Right lung (tissue), 5 donors: Measurements from ENCODE around the gene BCLAF1. TPM values are rescaled to one million over a fixed set of nuclear protein-coding genes. Genes with fewer than 3 reads are reported as not detected.
A peak's percentile ranks its signal among the peaks of the same experiment; 100 is the strongest.
"Not testable (repeated sequence)": the region's sequence is repeated elsewhere in the genome, so short reads cannot be mapped to it uniquely, and the experiment has no call there.

Experiments used
- DNase-seq, 2 donors: peaks; one replicate each; pipeline ENCODE4 v3.0.0-alpha.2; 2013
- polyA plus RNA-seq, 5 donors: library from polyadenylated mRNA; unstranded; fragments of 120-200 nt; gene quantifications; one replicate each; pipeline versions ENCODE4 v1.2.1 to v1.2.3, GENCODE V29; 2013; ENCODE audit warnings: inconsistent platforms in 1 of 5, low replicate concordance in 1 of 5; ENCODE audit not compliant: insufficient read length in 5 of 5, insufficient read depth in 1 of 5

Gene BCLAF1
- polyA plus RNA-seq, 5 donors = 132 to 259 (median 235) TPM

- DNase-seq = no peak
Measured at GRCh38 chr6:136312975-136313374, 23.3 kb upstream of the BCLAF1 start.

DNA sequence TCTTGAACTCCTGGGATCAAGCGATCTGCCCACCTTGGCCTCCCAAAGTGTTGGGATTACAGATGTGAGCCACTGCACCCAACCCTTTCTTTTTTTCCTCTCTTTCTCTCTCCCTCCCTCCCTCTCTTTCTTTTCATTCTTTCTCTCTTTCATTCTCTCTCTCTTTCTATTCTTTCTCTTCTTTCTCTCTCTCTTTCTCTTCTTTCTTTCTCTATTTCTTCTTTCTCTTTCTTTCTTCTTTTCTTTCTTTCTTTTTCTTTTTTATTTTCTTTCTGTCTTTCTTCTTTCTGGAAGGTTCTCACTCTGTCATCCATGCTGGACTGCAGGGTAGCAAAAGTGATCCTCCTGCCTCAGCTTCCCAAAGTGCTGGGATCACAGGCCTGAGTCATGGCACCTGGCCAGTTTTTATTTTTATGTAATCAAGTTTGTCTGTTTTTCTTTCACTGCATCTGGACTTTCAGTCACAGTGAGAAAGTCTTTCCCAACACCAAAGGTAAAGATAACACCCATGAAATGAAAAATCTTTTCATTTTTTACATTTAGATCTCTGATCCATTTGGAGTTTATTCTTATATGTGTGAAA, 20.2 kb upstream of the BCLAF1 start:
- no peak for DNase-seq

GRCh38 chr6:136309171-136309570, 19.5 kb upstream of the BCLAF1 start:
- no peak for DNase-seq

DNA sequence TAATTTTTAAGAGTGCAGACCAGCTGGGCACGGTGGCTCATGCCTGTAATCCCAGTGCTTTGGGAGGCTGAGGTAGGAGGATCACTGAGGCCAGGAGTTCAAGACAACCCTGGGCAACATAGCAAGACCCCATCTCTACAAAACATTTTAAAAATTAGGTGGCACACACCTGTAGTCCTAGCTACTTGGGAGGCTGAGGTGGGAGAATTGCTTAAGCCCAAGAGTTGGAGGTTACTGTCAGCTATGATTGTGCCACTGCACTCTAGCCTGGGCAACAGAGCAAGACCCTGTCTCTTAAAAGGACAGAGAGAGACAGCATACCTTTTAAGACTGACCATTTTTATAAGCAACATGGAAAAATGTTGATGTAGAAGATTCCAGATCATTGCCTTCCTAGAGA, 18.8 kb upstream of the BCLAF1 start:
- not testable (repeated sequence) for DNase-seq

DNA sequence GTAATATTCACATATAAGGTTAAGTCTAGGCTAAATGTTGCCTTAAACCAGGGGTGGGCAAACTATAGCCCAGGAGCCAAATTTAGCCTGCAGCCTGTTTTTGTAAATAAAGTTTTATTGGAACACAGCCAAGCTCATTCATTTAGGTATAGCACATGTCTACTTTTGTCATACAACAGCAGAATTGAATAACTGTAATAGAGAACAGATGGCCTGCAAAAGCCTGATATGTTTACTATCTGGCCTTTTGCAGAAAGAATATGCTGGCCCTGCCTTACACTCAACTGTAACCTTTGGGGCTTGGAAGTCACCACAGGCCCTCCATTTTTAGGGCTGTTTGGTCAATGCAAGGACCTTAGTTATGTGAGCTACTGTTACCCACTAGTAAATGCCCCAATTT, 17.7 kb upstream of the BCLAF1 start:
- DNase-seq = no peak

- DNase-seq = no peak
Measured at GRCh38 chr6:136306466-136306865, 16.8 kb upstream of the BCLAF1 start.

- DNase-seq = no peak
Measured at GRCh38 chr6:136304410-136304809, 14.8 kb upstream of the BCLAF1 start.

DNA sequence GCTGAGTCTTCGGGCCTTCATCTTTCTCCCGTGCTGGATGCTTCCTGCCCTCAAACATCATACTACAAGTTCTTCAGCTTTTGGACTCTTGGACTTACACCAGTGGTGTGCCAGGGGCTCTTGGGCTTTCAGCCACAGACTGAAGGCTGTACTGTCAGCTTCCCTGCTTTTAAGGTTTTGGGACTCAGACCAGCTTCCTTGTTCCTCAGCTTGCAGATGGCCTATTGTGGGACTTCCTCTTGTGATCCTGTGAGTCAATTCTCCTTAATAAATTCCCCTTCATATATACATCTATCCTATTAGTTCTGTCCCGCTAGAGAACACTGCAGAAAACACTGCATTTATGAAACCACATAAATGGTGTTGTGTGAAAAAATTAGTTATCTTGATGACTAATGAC, 13.9 kb upstream of the BCLAF1 start:
- DNase-seq = no peak

GRCh38 chr6:136294621-136295020, 5.0 kb upstream of the BCLAF1 start:
- no peak for DNase-seq

- DNase-seq = peak; percentile 82 to 86
Measured at GRCh38 chr6:136290410-136291010, 864 bp upstream of the BCLAF1 start.

- peak; percentile 92 to 93 for DNase-seq
Measured at GRCh38 chr6:136289327-136289578, 393 bp downstream of the BCLAF1 start.

DNA sequence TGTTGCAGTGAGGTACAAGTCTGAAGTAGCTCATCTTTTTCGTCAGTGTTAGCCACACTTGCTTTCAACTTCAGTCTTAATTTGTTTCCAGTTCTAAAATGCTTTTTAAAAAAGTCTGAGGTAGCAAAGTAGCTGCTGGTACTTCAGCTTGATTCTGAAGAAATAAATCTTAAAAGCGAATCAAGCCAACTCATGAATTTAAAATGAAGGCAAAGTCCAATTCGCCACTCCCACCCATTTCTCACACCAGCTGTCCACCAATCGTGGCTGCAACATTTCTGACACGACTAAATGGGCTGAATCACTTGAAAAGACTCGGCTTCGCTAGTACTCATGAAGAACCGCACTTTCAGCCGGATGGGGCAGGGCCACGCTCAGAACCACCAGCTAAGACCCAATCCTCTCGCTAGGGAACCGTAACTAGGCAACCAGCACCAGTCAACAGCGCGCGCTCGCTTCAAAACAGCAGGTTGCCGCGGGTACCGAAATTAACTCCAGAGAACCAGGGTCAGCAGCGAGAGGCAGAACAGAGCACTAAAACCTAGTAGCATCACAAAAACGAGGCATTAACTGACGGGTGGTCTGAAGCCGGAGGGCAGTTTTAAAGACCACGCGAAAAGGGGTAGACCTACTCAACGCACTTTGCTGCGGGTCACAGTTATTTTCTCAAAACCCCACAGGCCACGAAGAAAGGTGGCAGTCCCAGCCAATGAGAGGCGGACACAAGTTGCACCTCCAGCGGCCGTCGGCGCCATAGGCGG, 900 bp downstream of the BCLAF1 start:
- peak; percentile 72 to 77 for DNase-seq

DNA sequence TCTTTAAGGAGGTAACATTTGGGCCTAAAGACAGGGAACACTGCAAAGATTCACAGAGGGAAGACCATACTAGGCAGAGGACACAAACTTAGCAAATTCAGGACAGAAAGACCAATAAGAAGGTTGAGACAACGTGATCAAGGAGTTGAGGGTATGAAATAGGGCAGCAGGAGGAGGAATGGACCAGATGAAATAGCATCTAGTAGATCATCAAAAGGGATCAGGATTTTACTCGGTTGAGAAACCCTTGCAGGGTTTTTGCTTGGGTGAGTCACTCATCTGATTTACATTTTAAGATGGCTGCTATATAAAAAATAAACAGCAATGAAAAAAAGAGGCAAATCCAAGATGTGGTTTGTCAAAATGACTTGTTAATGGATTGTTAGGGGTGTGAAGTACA, 4.7 kb downstream of the BCLAF1 start:
- DNase-seq = no peak

DNA sequence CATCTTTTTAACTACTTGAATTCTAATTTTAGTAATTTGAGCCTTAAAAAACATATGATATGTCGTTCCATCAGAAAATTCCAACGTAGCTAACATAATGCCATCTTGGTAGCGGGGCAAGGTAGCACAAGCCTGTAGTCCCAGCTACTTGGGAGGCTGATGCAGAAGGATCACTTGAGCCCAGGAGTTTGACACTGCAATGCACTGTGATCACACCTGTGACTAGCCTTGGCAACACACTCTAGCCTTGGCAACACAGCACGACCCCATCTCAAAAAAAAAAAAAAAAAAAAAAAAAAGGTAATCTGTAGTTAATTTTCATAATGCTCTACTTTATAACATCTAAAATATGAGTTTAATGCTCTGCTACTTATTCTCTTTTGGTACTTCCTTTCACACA, 6.7 kb downstream of the BCLAF1 start:
- no peak for DNase-seq

DNA sequence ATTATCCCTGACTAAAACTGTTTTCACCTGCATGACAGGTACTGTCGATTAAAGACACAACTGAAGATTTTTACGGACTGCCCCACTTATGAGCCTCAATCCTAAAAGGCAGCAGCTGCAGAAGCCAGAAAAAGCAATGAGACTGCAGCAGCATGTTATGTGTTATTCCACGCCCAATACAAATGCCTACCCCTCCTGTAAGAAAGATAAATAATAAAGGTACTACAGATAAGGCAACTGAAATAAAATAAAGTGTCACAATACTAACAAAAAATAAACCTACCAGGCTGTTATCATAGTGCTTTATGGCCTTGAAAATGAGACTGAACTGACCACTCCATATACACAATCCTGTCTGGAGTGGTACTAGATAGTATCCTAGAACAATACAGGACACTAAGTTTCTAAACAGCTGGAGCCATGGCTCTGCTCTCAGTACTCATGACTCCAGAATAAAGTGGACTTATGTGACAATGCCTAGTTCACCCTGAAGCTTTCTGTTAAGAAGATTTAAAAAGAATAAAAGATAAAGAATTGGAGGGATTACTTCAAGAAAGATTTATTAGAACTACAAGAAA, 9.5 kb downstream of the BCLAF1 start:
- DNase-seq = no peak

- DNase-seq = no peak
Measured at GRCh38 chr6:136274062-136274461, 15.6 kb downstream of the BCLAF1 start.

DNA sequence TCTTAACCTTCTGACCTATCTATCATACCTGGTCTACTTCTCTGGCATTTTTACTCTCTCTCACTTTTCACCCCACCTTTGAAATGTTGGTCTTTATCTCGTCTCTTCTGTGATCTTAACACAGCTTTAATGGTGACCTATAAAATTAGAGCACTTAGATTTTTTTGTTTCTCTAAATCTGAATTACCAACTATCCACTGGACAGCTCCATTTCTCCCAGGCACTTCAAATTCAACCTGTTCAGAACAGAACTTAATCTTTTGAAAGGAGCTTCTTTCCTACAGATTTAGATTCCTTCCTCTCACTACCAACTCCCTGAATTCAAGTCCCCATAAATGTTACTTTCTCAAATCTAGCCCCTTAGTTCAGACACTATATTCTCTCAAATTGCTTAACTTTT, 24.5 kb downstream of the BCLAF1 start:
- no peak for DNase-seq

- DNase-seq = no peak
Measured at GRCh38 chr6:136262940-136263339, 26.7 kb downstream of the BCLAF1 start.

GRCh38 chr6:136254851-136255466, 34.7 kb downstream of the BCLAF1 start:
- DNase-seq = no peak

- no peak for DNase-seq
Measured at GRCh38 chr6:136253734-136254133, 35.9 kb downstream of the BCLAF1 start.

DNA sequence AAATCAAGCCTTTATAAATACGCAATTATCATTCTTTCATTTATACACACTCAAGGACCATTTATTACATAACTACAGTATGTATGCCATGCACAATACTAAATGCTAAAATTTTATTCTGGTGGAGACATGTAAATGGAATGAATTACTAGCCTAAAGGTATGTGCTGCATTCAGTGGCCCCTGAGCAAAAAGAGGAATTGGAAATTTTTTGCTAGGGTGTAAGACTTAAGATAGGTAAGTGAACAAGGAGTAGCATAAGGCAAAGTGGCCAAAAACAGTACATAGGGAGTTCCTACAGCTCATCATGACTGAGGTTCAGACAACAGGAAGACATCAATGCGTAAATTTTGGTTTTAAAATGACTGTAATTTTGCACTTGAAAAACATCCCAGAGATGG, 37.2 kb downstream of the BCLAF1 start:
- no peak for DNase-seq

- DNase-seq = no peak
Measured at GRCh38 chr6:136251394-136251793, 38.3 kb downstream of the BCLAF1 start.

- DNase-seq = no peak
Measured at GRCh38 chr6:136250686-136251008, 39.0 kb downstream of the BCLAF1 start.
